Endothelial cell of umbilical vein (primary cell): ENCODE measurements around the gene STRBP. TPM values are rescaled to one million over a fixed set of nuclear protein-coding genes. Genes with fewer than 3 reads are reported as not detected.

Experiments
- BruUV-seq: library from RNA; stranded (reverse); fragments of 400-500 nt; replicated peaks from 2 replicates; lab custom pipeline; 2021; lab: Mats Ljungman, UMichigan
- CTCF ChIA-PET: fragments of 300-600, 350-600 bp; sonication (Branson Sonifier 250); formaldehyde crosslinking; loops from one replicate; lab custom pipeline; 2021; ENCODE audit warnings: antibody characterized with exemption, inconsistent platforms; lab: Charles Lee
- POLR2A ChIA-PET: fragments of 300-600, 350-600 bp; sonication (Branson Sonifier 250); formaldehyde crosslinking; loops from one replicate; lab custom pipeline; 2021; ENCODE audit warnings: antibody characterized with exemption, inconsistent platforms; lab: Charles Lee
- DNase-seq: peaks from one replicate; pipeline ENCODE4 v3.0.0-alpha.2; 2011; ENCODE audit warnings: low read depth, low spot score
- FAIRE-seq: peaks from 2 replicates; lab custom pipeline; 2011; peaks lifted over from hg19 to GRCh38; lab: Jason Lieb, UNC
- H2AFZ ChIP-seq: 2 replicates; pipeline ENCODE4 v1.6.0; 2012; ENCODE audit warnings: low read depth, low read length, control low read depth, inconsistent platforms
- H3K27ac ChIP-seq: 2 replicates; pipeline ENCODE4 v1.5.1; 2011; ENCODE audit warnings: low read depth, mild to moderate bottlenecking, control low read depth, low read length, moderate library complexity; ENCODE audit not compliant: insufficient read depth
- H3K27me3 ChIP-seq, 2 experiments: 2 replicates each; pipeline versions ENCODE4 v1.6.0 to v1.6.1; 2011; ENCODE audit warnings: low read length in 2 of 2, mixed read lengths in 1 of 2; ENCODE audit not compliant: control insufficient read depth in 2 of 2, insufficient read depth in 2 of 2
- H3K36me3 ChIP-seq, 2 experiments: 2 replicates in 1 of 2; 3 replicates in 1 of 2; pipeline ENCODE4 v1.5.1; 2011; ENCODE audit warnings: low read length in 2 of 2, mild to moderate bottlenecking in 1 of 2, moderate library complexity in 1 of 2; ENCODE audit not compliant: control insufficient read depth in 2 of 2, insufficient read depth in 2 of 2; ENCODE audit errors: extremely low read depth in 1 of 2
- H3K4me1 ChIP-seq: 3 replicates; pipeline ENCODE4 v1.5.1; 2011; ENCODE audit warnings: mild to moderate bottlenecking, low read length; ENCODE audit not compliant: control insufficient read depth, insufficient read depth; ENCODE audit errors: extremely low read depth
- H3K4me2 ChIP-seq: 2 replicates; pipeline ENCODE4 v1.6.1; 2011; ENCODE audit warnings: low read length, control low read depth, mixed read lengths; ENCODE audit not compliant: insufficient read depth
- H3K4me3 ChIP-seq, 3 experiments: fragments of 200-600 bp in 1 of 3; sonication (generic), shearing (Covaris generic) in 1 of 3; replicated peaks in 1 of 3; 2 replicates each; pipeline ENCODE4 v1.5.1; 2011 to 2016; ENCODE audit warnings: control low read depth in 3 of 3, low read length in 3 of 3, mild to moderate bottlenecking in 2 of 3, inconsistent platforms in 1 of 3, low read depth in 1 of 3, moderate library complexity in 1 of 3; ENCODE audit not compliant: insufficient read depth in 1 of 3
- H3K79me2 ChIP-seq: 2 replicates; pipeline ENCODE4 v1.6.0; 2012; ENCODE audit warnings: low read length, inconsistent platforms; ENCODE audit not compliant: control insufficient read depth, insufficient read depth
- H3K9ac ChIP-seq: replicated peaks from 2 replicates; pipeline ENCODE3; 2011; ENCODE audit warnings: low read length, control low read depth; ENCODE audit not compliant: insufficient read depth; ENCODE audit errors: extremely low read depth
- H3K9me1 ChIP-seq: replicated peaks from 3 replicates; pipeline ENCODE4 v1.6.0; 2011; ENCODE audit warnings: mild to moderate bottlenecking, low read length; ENCODE audit not compliant: control insufficient read depth, insufficient read depth; ENCODE audit errors: extremely low read depth
- H3K9me3 ChIP-seq: replicated peaks from 2 replicates; pipeline ENCODE4 v1.5.1; 2012; ENCODE audit warnings: low read length, inconsistent platforms; ENCODE audit not compliant: control insufficient read depth, insufficient read depth
- H4K20me1 ChIP-seq: replicated peaks from 2 replicates; pipeline ENCODE3; 2011; ENCODE audit warnings: mild to moderate bottlenecking, low read length; ENCODE audit not compliant: control insufficient read depth, insufficient read depth; ENCODE audit errors: extremely low read depth
- CTCF ChIP-seq, 2 donors: IDR thresholded peaks; 1 replicate in 1 of 2; 2 replicates in 1 of 2; pipeline ENCODE4 v1.5.1; 2011; ENCODE audit warnings: low read length in 2 of 2, mild to moderate bottlenecking in 2 of 2, moderate library complexity in 2 of 2, control low read depth in 1 of 2, inconsistent platforms in 1 of 2, low read depth in 1 of 2; ENCODE audit not compliant: insufficient read depth in 1 of 2; ENCODE audit errors: extremely low read depth in 1 of 2
- EZH2 ChIP-seq: IDR thresholded peaks from 2 replicates; pipeline ENCODE4 v1.6.1; 2012; ENCODE audit warnings: borderline replicate concordance, low read depth, mild to moderate bottlenecking, moderate library complexity, low read length, inconsistent platforms; ENCODE audit not compliant: severe bottlenecking
- FOS ChIP-seq: IDR thresholded peaks from 2 replicates; pipeline ENCODE4 v1.6.1; 2011; ENCODE audit warnings: mild to moderate bottlenecking, low read length, moderate library complexity, borderline replicate concordance; ENCODE audit not compliant: insufficient read depth
- GATA2 ChIP-seq: IDR thresholded peaks from 2 replicates; pipeline ENCODE4 v1.7.0; 2011; ENCODE audit warnings: low read depth, mild to moderate bottlenecking, moderate library complexity, mixed read lengths, low read length; ENCODE audit not compliant: insufficient read length, insufficient read depth
- JUN ChIP-seq: IDR thresholded peaks from 2 replicates; pipeline ENCODE4 v1.6.1; 2011; ENCODE audit warnings: borderline replicate concordance, low read depth; ENCODE audit not compliant: insufficient read length, insufficient read depth
- MAX ChIP-seq: IDR thresholded peaks from 2 replicates; pipeline ENCODE4 v1.6.1; 2011; ENCODE audit not compliant: insufficient read depth, insufficient read length
- MYC ChIP-seq: IDR thresholded peaks from one replicate; pipeline ENCODE4 v1.6.1; 2011; ENCODE audit warnings: mild to moderate bottlenecking, low read depth, low read length
- POLR2A ChIP-seq: IDR thresholded peaks from 2 replicates; pipeline ENCODE4 v1.6.1; 2012; ENCODE audit warnings: low read depth, mild to moderate bottlenecking, control low read depth, low read length
- POLR2AphosphoS5 ChIP-seq: IDR thresholded peaks from 2 replicates; pipeline ENCODE4 v1.6.1; 2012; ENCODE audit warnings: low read depth, mild to moderate bottlenecking, control low read depth, low read length, moderate library complexity; ENCODE audit not compliant: insufficient read depth
- dilution Hi-C: fragments of 300-500 bp; cut with MboI; formaldehyde crosslinking; loops from one replicate; pipeline ENCODE4 v1.15.0; 2019; ENCODE audit warnings: low sequenced_read_pairs; ENCODE audit not compliant: extremely low pct_ligation_motif_present
- intact Hi-C: fragments of 100-400 bp; cut with micrococcal nuclease; formaldehyde crosslinking; loops from one replicate; pipeline ENCODE4 v1.10.0; 2022
- polyA plus RNA-seq, 4 experiments: library from polyadenylated mRNA; depleted of rRNA in 3 of 4; stranded (reverse) in 3 of 4; unstranded in 1 of 4; fragments of >200 nt; gene quantifications; 2 replicates each; pipeline versions ENCODE4 v1.2.1 to v1.2.3, GENCODE V29; 2011 to 2012; ENCODE audit warnings: missing spikeins in 1 of 4
- total RNA-seq: library from RNA; stranded (reverse); gene quantifications from 2 replicates; pipeline ENCODE4 v1.2.3, GENCODE V29; 2021

Gene STRBP
- total and polyA plus RNA-seq, 2 donors (not counting 3 experiments of a cell fraction or from before 2014, with no cell fraction given) = 7.7 to 15.4 TPM

GRCh38 chr9:123220127-123220526 lies 48.3 kb downstream of the STRBP start:
- Histone ChIP-seq H3K9me1 (no peaks in the 10 kb centered on the region), H4K20me1 (no peaks in the 10 kb centered on the region), H3K27me3 (no peaks in the 10 kb centered on the region), H3K4me1 (peaks cover 19% of the 10 kb centered on the region), H3K4me3 (no peak overlapping the region), H2AFZ (no peak overlapping the region), H3K79me2 (no peaks in the 10 kb centered on the region), H3K9ac (no peak overlapping the region), H3K36me3 (no peaks in the 10 kb centered on the region), H3K9me3 (no peaks in the 10 kb centered on the region), H3K4me2 (no peak overlapping the region), H3K27ac (no peak overlapping the region)
- DNase-seq (no peak), FAIRE-seq (no peak)
- CTCF ChIA-PET = no interaction called here
- dilution Hi-C loops (no loop called here), intact Hi-C loops (no loop called here)
- POLR2A ChIA-PET = no interaction called here
- TF ChIP-seq MAX (no peak), POLR2AphosphoS5 (no peak)
- no TSS peak for BruUV-seq

- Histone ChIP-seq H3K9me3 (no peaks in the 10 kb centered on the region), H3K27me3 (no peaks in the 10 kb centered on the region), H3K79me2 (no peaks in the 10 kb centered on the region), H3K27ac (no peak overlapping the region), H3K4me3 (no peak overlapping the region), H3K36me3 (no peaks in the 10 kb centered on the region), H2AFZ (no peak overlapping the region), H3K4me2 (no peak overlapping the region), H3K4me1 (peaks cover 17% of the 10 kb centered on the region), H4K20me1 (no peaks in the 10 kb centered on the region), H3K9ac (no peak overlapping the region), H3K9me1 (no peaks in the 10 kb centered on the region)
- DNase-seq (no peak), FAIRE-seq (no peak)
- BruUV-seq = no TSS peak
- dilution Hi-C loops = no loop called here
- ChIA-PET POLR2A (no interaction called here), CTCF (interaction anchor here (1.5 kb wide), 1 partner anchor 14 kb away, joined by 5 read pairs; no protein-coding TSS in a partner anchor)
- no peak for TF ChIP-seq EZH2
- TF ChIP-seq JUN = no peak
- no peak for TF ChIP-seq MAX
- TF ChIP-seq POLR2A = no peak
- TF ChIP-seq POLR2AphosphoS5 = no peak
- no peak for TF ChIP-seq GATA2
- TF ChIP-seq FOS = no peak
- TF ChIP-seq MYC = no peak
- TF ChIP-seq CTCF (IDR thresholded peaks at IDR 0.05; ENCODE audit: extremely low read depth in 1 of 2, insufficient read depth in 1 of 2, low read depth in 1 of 2, low read length in 2 of 2) = no peak
- intact Hi-C loops = no loop called here
These were observed 49.6 kb downstream of the STRBP start for GRCh38 chr9:123218831-123219230.
